ENCODE measurements around the gene EIF2B5. TPM values are rescaled to one million over a fixed set of nuclear protein-coding genes. Genes with fewer than 3 reads are reported as not detected.

EIF2B5 gene
- total RNA-seq, 2 donors from 2014 or later = 19.6 to 24.3 TPM

- H3K36me3 ChIP-seq = peaks cover 77% of the 10 kb centered on the region
These were observed 5.3 kb downstream of the EIF2B5 start for GRCh38 chr3:184140436-184140835.

GRCh38 chr3:184142199-184142598, 7.0 kb downstream of the EIF2B5 start:
- no peak for TF ChIP-seq CTCF (IDR thresholded peaks at IDR 0.05)
- Histone ChIP-seq H3K27me3 (no peaks in the 10 kb centered on the region), H3K27ac (no peak overlapping the region), H3K36me3 (peaks cover 89% of the 10 kb centered on the region), H3K4me3 (no peak overlapping the region), H3K4me1 (peaks cover 0 to 3% of the 10 kb centered on the region in 2 donors), H3K9me3 (no peaks in the 10 kb centered on the region)
- no peak for DNase-seq (ENCODE audit: low spot score)

More at GRCh38 chr3:184140436-184140835, 5.3 kb downstream of the EIF2B5 start:
- peaks cover 0 to 19% of the 10 kb centered on the region in 2 donors for H3K4me1 ChIP-seq
- H3K9me3 ChIP-seq = no peaks in the 10 kb centered on the region
- TF ChIP-seq CTCF (IDR thresholded peaks at IDR 0.05) = no peak
- H3K27me3 ChIP-seq = no peaks in the 10 kb centered on the region
- no peak for DNase-seq (ENCODE audit: low spot score)
- H3K27ac ChIP-seq = no peak overlapping the region
- no peak overlapping the region for H3K4me3 ChIP-seq

- Histone ChIP-seq H3K4me1 (no peaks in the 10 kb centered on the region), H3K27ac (no peak overlapping the region), H3K36me3 (peaks cover 79% of the 10 kb centered on the region), H3K4me3 (no peak overlapping the region), H3K27me3 (no peaks in the 10 kb centered on the region), H3K9me3 (no peaks in the 10 kb centered on the region)
- DNase-seq (ENCODE audit: low spot score) = no peak
- TF ChIP-seq CTCF (IDR thresholded peaks at IDR 0.05) = no peak
These were observed 8.2 kb downstream of the EIF2B5 start for GRCh38 chr3:184143327-184143726.

GRCh38 chr3:184144505-184144904, 9.3 kb downstream of the EIF2B5 start:
- H3K4me1 ChIP-seq = no peaks in the 10 kb centered on the region
- no peak for TF ChIP-seq CTCF (IDR thresholded peaks at IDR 0.05)
- H3K36me3 ChIP-seq = peaks cover 71% of the 10 kb centered on the region
- H3K4me3 ChIP-seq = no peak overlapping the region
- no peak for DNase-seq (ENCODE audit: low spot score)
- no peaks in the 10 kb centered on the region for H3K9me3 ChIP-seq
- H3K27me3 ChIP-seq = no peaks in the 10 kb centered on the region
- H3K27ac ChIP-seq = no peak overlapping the region

GRCh38 chr3:184145111-184145524, 10.0 kb downstream of the EIF2B5 start:
- no peaks in the 10 kb centered on the region for H3K9me3 ChIP-seq
- no peak overlapping the region for H3K4me3 ChIP-seq
- DNase-seq (ENCODE audit: low spot score) = no peak
- peak in 1 of 2 donors; percentile 54 for TF ChIP-seq CTCF (IDR thresholded peaks at IDR 0.05)
- no peaks in the 10 kb centered on the region for H3K27me3 ChIP-seq
- peaks cover 65% of the 10 kb centered on the region for H3K36me3 ChIP-seq
- no peak overlapping the region for H3K27ac ChIP-seq
- no peaks in the 10 kb centered on the region for H3K4me1 ChIP-seq

GRCh38 chr3:184145751-184146270, 10.7 kb downstream of the EIF2B5 start:
- no peak for TF ChIP-seq CTCF (IDR thresholded peaks at IDR 0.05)
- no peak overlapping the region for H3K27ac ChIP-seq
- H3K27me3 ChIP-seq = no peaks in the 10 kb centered on the region
- H3K36me3 ChIP-seq = peaks cover 58% of the 10 kb centered on the region
- no peaks in the 10 kb centered on the region for H3K4me1 ChIP-seq
- DNase-seq (ENCODE audit: low spot score) = no peak
- no peaks in the 10 kb centered on the region for H3K9me3 ChIP-seq
- H3K4me3 ChIP-seq = no peak overlapping the region
